Astrocyte (in vitro differentiated cells and primary cell): ENCODE data around the gene RDH5.

Experiments used
- CTCF ChIP-seq: IDR thresholded peaks from 2 replicates; pipeline ENCODE4 v1.5.1; 2011; ENCODE audit warnings: low read depth, mild to moderate bottlenecking, inconsistent platforms, low read length, moderate library complexity; ENCODE audit not compliant: insufficient read depth
- EZH2 ChIP-seq: IDR thresholded peaks from 2 replicates; pipeline ENCODE4 v1.6.1; 2012; ENCODE audit warnings: mild to moderate bottlenecking, low read length, inconsistent platforms; ENCODE audit not compliant: insufficient read depth

GRCh38 chr12:55686366-55687010 lies 33.7 kb upstream of the RDH5 start:
- no peak for TF ChIP-seq CTCF
- no peak for TF ChIP-seq EZH2
